Nephron (organoid): ENCODE data around the gene TMEM208.

Source experiments
- H3K27ac Mint-ChIP-seq, 3 experiments: 2 replicates each; pipeline ENCODE4 v1.8.0; 2020; ENCODE audit warnings: mixed read lengths in 3 of 3, mild to moderate bottlenecking in 2 of 3, moderate library complexity in 1 of 3
- H3K27me3 Mint-ChIP-seq: 2 replicates; pipeline ENCODE4 v1.8.0; 2021; ENCODE audit warnings: low read depth, mild to moderate bottlenecking, moderate library complexity, mixed read lengths
- H3K36me3 Mint-ChIP-seq: 2 replicates; pipeline ENCODE4 v1.8.0; 2020; ENCODE audit warnings: low read depth, mixed read lengths
- H3K4me1 Mint-ChIP-seq: 2 replicates; pipeline ENCODE4 v1.8.0; 2020; ENCODE audit warnings: mixed read lengths
- H3K4me3 Mint-ChIP-seq, 3 experiments: 2 replicates each; pipeline ENCODE4 v1.8.0; 2020; ENCODE audit warnings: mild to moderate bottlenecking in 3 of 3, mixed read lengths in 3 of 3, moderate library complexity in 2 of 3
- H3K9me3 Mint-ChIP-seq: 2 replicates; pipeline ENCODE4 v1.8.0; 2020; ENCODE audit warnings: mixed read lengths
- CTCF ChIP-seq, 3 experiments: fragments of 200-600 bp; sonication (generic); IDR thresholded peaks; one replicate each; pipeline ENCODE4 v1.5.0; 2021; ENCODE audit warnings: antibody characterized with exemption in 3 of 3; ENCODE audit not compliant: unreplicated experiment in 3 of 3

Gene TMEM208

DNA sequence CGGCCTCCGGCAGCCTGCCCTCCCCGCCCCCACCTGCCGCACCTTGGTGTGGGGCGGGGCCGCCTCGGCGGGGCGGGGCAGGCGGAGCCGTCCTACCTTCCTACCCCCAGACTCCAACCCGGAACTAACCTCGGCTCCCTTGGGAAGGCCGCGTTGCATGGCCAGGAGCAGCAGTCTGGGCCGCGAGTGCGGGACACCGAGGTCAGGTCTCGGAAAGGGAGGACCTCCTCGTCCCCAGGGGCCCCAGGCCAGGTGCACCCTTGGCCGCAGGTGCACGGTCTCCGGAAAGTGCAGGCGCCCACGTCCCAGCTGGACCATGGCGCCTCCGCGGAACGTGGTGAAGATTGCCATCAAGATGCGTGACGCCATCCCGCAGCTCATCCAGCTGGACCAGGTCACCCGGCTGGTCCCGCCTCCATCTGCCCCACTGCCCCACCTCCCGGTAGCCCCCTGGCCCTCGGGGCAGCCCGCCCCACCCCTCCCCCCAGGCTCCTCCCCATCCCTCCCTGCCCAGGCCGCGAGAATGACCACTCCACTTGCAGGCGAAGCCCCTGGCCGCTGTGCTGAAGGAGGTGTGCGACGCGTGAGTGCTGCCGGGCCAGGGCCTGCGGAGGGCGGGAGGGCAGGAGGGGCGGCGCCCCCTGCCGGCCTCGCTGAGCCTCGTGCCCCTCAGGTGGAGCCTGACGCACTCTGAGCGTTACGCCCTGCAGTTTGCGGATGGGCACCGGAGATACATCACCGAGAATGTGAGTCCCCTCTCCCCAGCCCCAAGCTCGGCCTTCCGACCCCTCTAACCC, 27.7 kb upstream of the TMEM208 start, which contains the start of gene ELMO3:
TSS of gene ELMO3 (plus strand) at position 121 of the 797 bp plus-strand sequence. CDS start at position 317, 196 bp downstream.
- H3K4me3 Mint-ChIP-seq, result peak within 1 kb of the TSS in 2 of 3 experiments; percentile 38 to 64
- peak; percentile 22 to 29 (median 23) for TF ChIP-seq CTCF (IDR thresholded peaks at IDR 0.05; ENCODE audit: unreplicated experiment in 3 of 3)
- H3K36me3 Mint-ChIP-seq, result peaks cover 35% of the 10 kb centered on the region
- H3K4me1 Mint-ChIP-seq, result peaks cover 8% of the 10 kb centered on the region
- peaks cover 5% of the 10 kb centered on the region for H3K27me3 Mint-ChIP-seq
- peak within 1 kb of the TSS in 1 of 3 experiments; percentile 74 for H3K27ac Mint-ChIP-seq
- no peaks in the 10 kb centered on the region for H3K9me3 Mint-ChIP-seq

DNA sequence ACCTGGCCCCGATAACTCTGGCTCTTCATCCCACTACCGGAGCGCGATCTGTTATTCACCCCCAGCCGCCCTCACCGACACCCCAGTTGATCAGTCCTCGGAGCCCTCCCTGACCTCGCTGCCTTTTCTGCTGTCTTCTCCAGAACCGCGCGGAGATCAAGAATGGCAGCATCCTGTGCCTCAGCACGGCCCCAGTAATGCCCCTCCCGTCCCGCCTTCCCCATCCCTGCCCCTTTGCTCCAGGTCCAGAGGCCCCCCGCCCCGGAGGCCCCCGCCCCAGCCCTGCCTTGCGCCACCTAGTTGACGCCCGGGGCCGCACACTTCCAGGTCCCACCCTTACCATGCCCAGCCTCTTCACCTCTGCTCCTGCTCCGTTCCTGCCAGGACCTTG, 27.1 kb upstream of the TMEM208 start:
- no peaks in the 10 kb centered on the region for H3K9me3 Mint-ChIP-seq
- H3K4me1 Mint-ChIP-seq, result peaks cover 8% of the 10 kb centered on the region
- H3K4me3 Mint-ChIP-seq, result peak overlapping the region in 2 of 3 experiments; percentile 14 to 34
- peak in 1 of 3 experiments; percentile 16 for TF ChIP-seq CTCF (IDR thresholded peaks at IDR 0.05; ENCODE audit: unreplicated experiment in 3 of 3)
- H3K27ac Mint-ChIP-seq, result no peak overlapping the region
- H3K27me3 Mint-ChIP-seq, result peaks cover 5% of the 10 kb centered on the region
- peaks cover 32% of the 10 kb centered on the region for H3K36me3 Mint-ChIP-seq

- Mint-ChIP-seq H3K9me3 (no peaks in the 10 kb centered on the region), H3K27ac (no peak overlapping the region), H3K36me3 (peaks cover 26% of the 10 kb centered on the region), H3K4me1 (peaks cover 8% of the 10 kb centered on the region), H3K27me3 (peaks cover 5% of the 10 kb centered on the region), H3K4me3 (no peak overlapping the region)
- no peak for TF ChIP-seq CTCF (IDR thresholded peaks at IDR 0.05; ENCODE audit: unreplicated experiment in 3 of 3)
These were observed 26.4 kb upstream of the TMEM208 start for GRCh38 chr16:67200491-67200890.

GRCh38 chr16:67201411-67202345, 25.3 kb upstream of the TMEM208 start:
- Mint-ChIP-seq H3K36me3 (peaks cover 14% of the 10 kb centered on the region), H3K27me3 (peaks cover 5% of the 10 kb centered on the region), H3K4me3 (no peak overlapping the region), H3K27ac (no peak overlapping the region), H3K4me1 (peaks cover 3% of the 10 kb centered on the region), H3K9me3 (no peaks in the 10 kb centered on the region)
- TF ChIP-seq CTCF (IDR thresholded peaks at IDR 0.05; ENCODE audit: unreplicated experiment in 3 of 3), result no peak

GRCh38 chr16:67202426-67202825, 24.5 kb upstream of the TMEM208 start:
- Mint-ChIP-seq H3K36me3 (peaks cover 9% of the 10 kb centered on the region), H3K27me3 (peaks cover 5% of the 10 kb centered on the region), H3K27ac (no peak overlapping the region), H3K4me3 (no peak overlapping the region), H3K9me3 (no peaks in the 10 kb centered on the region), H3K4me1 (no peaks in the 10 kb centered on the region)
- no peak for TF ChIP-seq CTCF (IDR thresholded peaks at IDR 0.05; ENCODE audit: unreplicated experiment in 3 of 3)
